Measurements from ENCODE around the gene OR10A6. TPM values are rescaled to one million over a fixed set of nuclear protein-coding genes. Genes with fewer than 3 reads are reported as not detected.

OR10A6 gene
- polyA plus RNA-seq (ENCODE audit: insufficient read length in 12 of 12), result under 1 TPM in 1 of 12 donors, not detected in 11; 0.15 TPM
- long read RNA-seq, donor 1, partial matches to known transcripts, result 0 of 1 reads
- long read RNA-seq, donor 1, other reads (novel, unspliced or antisense), result 0 of 1 reads
- long read RNA-seq, donor 2, result 0 reads
- long read RNA-seq, donor 3, result 0 reads
- long read RNA-seq, donor 4, result 0 reads
- long read RNA-seq, donor 5, result 0 reads
- long read RNA-seq, donor 6, result 0 reads
- long read RNA-seq, donor 7, result 0 reads
- long read RNA-seq, donor 8, result 0 reads
- long read RNA-seq, donor 9, result 0 reads
- long read RNA-seq, donor 10, result 0 reads
- long read RNA-seq, donor 11, result 0 reads

DNA sequence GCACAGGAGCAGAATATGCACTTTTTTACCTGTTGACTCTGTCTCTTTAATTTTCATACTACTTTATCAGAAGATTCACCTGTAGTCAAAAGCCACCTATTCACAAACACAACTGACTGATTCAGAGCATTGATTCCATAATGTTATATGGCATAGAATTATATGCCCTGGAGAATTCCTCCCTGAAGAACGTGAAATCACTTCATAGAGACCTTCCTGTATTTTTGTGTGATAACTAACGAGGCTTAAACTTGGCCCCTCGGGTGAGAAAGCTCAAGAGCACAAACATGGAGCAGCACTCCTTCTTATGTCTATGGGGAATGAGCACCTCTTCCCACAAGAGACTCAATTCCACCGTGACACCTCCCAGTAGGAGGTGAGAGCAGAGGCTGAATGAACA is at the start of gene OR10A6:
OR10A6 (minus strand) TSS at position 101 of the 400 bp plus-strand sequence. CDS start 2,606 bp downstream, outside the sequence.
- DNase-seq, result no peak

GRCh38 chr11:7977232-7977917 is 46.3 kb upstream of the OR10A6 start:
- no peak for DNase-seq

GRCh38 chr11:7974668-7975067 is 43.6 kb upstream of the OR10A6 start:
- no peak for DNase-seq

DNA sequence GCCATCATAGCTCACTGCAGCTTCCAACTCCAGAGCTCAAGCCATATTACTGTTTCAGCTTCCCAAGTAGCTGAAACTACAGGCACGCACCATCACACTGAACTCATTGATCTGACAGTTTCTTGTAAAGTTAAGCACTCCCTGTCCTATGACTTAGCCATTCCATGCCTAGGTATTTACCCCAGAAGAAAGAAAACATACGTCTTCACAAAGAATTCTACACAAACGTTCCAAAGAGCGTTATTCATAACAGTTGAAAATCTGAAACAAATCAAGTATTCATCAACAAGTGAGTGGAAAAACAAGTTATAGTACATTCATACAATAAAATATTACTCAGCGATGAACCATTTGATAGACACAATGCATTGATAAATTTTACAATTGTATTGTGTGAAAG is 41.9 kb upstream of the OR10A6 start:
- DNase-seq, result no peak

DNA sequence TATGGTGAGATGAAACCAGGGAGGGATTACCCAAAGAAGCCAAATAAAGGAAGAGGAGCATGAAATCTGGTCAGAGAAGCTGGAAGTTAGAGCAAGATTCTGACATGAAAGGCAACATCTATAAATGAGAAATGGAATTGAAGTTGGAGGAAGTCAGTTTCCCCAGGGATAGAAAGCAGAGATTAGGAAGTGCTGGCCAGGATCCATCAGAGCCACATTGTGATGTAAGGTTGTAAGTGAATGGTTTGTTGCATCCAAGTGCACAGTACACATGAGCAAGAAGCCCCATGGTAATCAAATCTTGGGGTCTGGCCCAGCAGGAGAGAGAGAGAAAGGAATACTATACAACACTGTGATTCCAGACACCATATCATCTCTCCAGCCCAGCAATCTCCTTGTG is 40.8 kb upstream of the OR10A6 start:
- no peak for DNase-seq

GRCh38 chr11:7969756-7970646 is 38.9 kb upstream of the OR10A6 start:
- DNase-seq, result no peak

- DNase-seq, result no peak
Measured at GRCh38 chr11:7968686-7969085, 37.6 kb upstream of the OR10A6 start.

DNA sequence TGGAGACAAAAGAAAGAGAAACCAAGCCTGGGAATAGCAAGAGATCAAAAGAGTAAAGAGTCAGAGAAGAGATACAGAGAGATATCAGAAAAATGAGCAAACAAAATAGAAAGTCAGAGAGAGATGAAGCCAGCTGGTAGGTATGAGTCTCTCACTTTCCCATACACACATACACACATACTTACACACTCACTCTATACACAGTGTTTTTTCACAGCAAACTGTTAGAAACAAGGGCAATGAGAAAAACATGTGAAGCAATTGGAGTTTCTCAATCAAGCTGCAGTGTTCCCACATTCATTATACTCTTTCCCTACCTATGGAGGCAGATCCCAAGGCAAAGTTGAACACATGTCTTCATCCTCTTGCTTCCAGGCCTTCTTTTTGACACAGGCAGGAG is 36.8 kb upstream of the OR10A6 start:
- DNase-seq, result no peak

- DNase-seq, result no peak
Measured at GRCh38 chr11:7967097-7967496, 36.0 kb upstream of the OR10A6 start.

DNA sequence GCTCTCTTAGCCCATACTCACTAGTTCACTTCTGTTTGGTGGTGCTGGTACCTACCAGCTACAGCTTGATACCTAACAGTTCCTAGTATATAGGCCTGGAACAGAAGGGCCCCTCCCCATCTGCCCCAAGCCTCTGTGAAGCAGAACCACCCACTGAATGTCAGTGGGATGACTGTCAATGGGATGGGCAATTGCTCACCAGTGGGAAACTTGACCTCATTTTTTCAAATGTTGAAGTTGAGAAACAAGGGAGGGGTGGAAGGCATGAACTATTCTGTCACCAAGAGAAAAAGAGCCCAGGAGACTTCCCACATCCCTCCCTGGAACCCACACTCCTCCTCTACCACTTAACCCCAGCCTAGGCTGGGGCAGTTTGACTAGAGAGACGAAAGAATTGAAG is 34.3 kb upstream of the OR10A6 start, which contains the start of gene NLRP10:
NLRP10 (minus strand) TSS at position 62 of the 400 bp plus-strand sequence. CDS start 1,952 bp downstream, outside the sequence.
- no peak for DNase-seq

DNA sequence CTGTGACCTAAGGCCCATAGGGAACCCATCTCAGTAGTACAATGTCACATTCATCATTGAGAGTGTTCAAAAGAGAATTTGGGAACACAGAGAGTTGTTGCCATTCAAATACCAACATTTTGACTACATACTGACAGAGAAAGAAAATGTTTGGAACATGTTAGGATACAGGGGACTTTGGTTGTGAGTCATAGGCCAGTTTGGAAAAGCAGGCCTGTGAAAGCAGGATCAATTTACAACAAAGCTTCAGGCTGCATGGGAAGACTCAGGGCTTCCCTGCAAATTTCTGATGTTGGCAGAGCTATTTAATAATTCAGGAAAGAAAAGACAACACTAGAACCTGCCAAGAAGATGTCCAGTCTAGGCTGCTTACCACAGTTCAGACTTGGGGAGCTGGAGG is 33.8 kb upstream of the OR10A6 start:
- no peak for DNase-seq

GRCh38 chr11:7964261-7964660 is 33.2 kb upstream of the OR10A6 start:
- DNase-seq, result no peak

DNA sequence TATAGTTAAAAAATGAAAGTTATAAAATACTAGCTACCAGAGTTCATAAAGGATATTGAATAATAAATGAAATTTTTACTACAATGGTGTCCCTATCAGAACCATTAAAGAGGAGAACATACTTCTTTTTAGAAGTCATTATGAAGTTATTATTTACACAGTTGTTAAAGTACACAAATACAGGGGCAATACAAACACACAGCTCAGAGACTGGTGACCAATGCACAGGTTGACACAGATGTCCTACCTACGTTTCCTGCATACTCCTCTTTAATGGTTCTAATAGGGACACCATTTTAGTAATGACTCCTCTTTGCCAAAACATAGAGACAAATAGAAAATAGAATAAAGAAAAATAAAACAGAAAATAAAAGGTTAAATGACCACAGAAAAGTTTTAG is 24.1 kb upstream of the OR10A6 start:
- no peak for DNase-seq

- no peak for DNase-seq
Measured at GRCh38 chr11:7949934-7950333, 18.9 kb upstream of the OR10A6 start.

DNA sequence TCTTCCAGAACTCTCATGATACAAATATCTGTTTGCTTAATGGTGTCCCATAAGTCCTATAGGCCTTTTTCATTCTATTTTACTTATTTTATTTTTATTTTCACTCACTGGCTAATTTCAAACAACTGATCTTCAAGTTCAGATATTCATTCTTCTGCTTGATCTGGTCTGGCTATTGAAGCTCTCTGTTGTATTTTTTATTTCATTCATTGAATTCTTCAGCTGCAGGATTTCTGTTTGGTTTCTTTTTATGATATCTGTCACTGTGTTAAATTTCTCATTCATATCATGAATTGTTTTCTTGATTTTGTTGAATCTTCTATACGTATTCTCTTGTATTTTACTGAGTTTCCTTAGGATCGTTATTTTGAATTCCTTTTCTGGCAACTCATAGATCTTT is 13.1 kb upstream of the OR10A6 start:
- no peak for DNase-seq

GRCh38 chr11:7941608-7942007 is 10.5 kb upstream of the OR10A6 start, which contains the start of gene OR10A3:
TSS of gene OR10A3 (minus strand) at chr11:7941708. CDS start at chr11:7939520, 2,188 bp downstream.
- DNase-seq, result no peak

- no peak for DNase-seq
Measured at GRCh38 chr11:7941146-7941545, 10.1 kb upstream of the OR10A6 start.

- no peak for DNase-seq
Measured at GRCh38 chr11:7936615-7937014, 5.5 kb upstream of the OR10A6 start.

DNA sequence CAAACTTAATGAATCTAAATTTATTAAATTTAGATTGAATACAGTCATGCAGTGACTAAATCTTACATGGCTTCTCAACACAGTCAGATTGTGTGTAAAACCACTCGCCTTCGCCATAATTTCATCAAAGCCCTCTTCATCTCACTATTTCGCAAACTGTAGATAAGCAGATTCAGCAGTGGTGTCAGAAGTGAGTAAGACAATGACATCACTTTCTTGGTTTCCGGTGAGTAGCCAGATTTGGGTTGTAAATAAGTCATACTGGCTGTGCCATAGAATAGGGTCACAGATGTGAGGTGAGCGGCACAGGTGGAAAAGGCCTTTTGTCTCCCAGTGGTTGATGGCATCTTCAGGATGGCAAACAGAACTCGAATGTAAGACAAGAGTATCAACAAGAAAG is 3.4 kb downstream of the OR10A6 start:
- DNase-seq, result no peak

DNA sequence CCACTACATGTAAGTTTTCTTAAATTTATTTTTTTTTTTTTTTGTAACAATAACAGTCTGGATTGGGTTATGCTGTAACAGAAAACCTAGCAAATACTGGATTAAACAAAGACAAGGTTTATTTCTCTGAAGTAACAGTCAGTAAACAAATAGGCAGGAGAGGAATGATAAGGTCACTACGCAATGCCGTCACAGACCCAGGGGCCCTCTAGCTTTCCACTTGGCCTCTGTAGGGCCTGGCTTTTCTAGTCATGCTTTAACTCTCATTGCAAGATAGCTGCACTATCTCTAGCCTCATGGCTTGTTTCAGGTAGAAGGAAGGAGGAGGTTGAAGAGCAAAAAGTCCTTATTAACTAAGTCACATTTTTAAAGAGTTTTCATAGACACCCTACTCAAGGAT is 6.5 kb downstream of the OR10A6 start:
- no peak for DNase-seq

DNA sequence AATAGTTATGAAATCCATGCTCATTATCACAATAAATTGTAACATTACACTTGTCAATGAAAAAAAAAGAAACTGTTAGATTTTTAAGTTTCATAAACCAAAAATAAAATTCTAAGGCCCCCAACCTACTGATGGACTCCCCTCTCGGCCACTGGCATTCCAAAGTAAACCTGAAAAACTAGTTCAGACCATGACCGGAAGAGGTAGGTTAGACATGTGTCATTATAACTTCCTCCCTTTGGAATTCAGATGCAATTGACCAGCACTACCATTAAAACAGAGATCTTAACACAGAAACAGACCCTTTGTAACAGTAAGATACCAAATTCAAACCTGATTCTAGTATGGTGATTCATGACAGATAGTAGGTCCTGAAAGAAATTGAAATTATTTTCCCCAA is 12.9 kb downstream of the OR10A6 start:
- DNase-seq, result no peak

DNA sequence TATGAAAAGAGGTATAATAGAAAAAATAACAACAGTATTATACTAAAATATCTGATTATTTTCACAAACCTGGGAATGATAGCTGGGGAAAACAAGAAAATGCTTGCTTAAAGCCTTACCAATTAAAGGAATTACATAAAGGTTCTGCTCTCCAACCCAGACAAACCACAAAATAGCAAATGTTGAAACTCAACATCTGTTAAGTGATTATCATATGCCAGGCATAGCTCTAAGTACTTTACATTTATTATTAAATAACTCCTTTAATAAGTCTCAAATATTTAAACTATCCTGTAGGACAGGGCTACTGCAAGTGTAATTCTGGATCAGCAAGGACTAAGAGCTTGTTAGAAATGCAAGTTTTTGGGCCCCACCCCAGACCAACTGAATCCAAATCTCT is 20.1 kb downstream of the OR10A6 start:
- DNase-seq, result no peak

All from muscle of arm (tissue), 14 donors.